ENCODE measurements around the gene AJAP1.

GRCh38 chr1:4702464-4702863 lies 48.1 kb downstream of the AJAP1 start:
- TF ChIP-seq CTCF (IDR thresholded peaks at IDR 0.05; ENCODE audit: insufficient read depth, low read length) = no peak
- no peak for TF ChIP-seq SPI1 (IDR thresholded peaks at IDR 0.05; ENCODE audit: borderline replicate concordance, low read depth)
- no peak for TF ChIP-seq POLR2AphosphoS5 (IDR thresholded peaks at IDR 0.05; ENCODE audit: low read depth)
- TF ChIP-seq REST (IDR thresholded peaks at IDR 0.05; ENCODE audit: insufficient replicate concordance, low read depth) = no peak
